Measurements from ENCODE around the gene KLHL5.

KLHL5 gene

GRCh38 chr4:39051492-39051891 is 10.5 kb upstream of the KLHL5 start:
- Histone ChIP-seq H2AFZ (ENCODE audit: low read depth, low read length) (no peak overlapping the region), H3K4me1 (ENCODE audit: insufficient read depth, low read length) (peaks cover 15% of the 10 kb centered on the region), H3K27ac (ENCODE audit: low read length) (no peak overlapping the region), H3K4me2 (ENCODE audit: insufficient read depth, low read length) (no peak overlapping the region), H3K36me3 (ENCODE audit: insufficient read depth, low read length) (peaks cover 2% of the 10 kb centered on the region; the same call in 1 of the 2 replicates), H4K20me1 (ENCODE audit: insufficient read depth, low read length) (peaks cover 6% of the 10 kb centered on the region; the same call in 1 of the 2 replicates), H3K9me3 (ENCODE audit: insufficient read depth, low read length, severe bottlenecking) (no peaks in the 10 kb centered on the region), H3K79me2 (ENCODE audit: insufficient read depth, low read length) (peaks cover 22% of the 10 kb centered on the region), H3K27me3 (ENCODE audit: insufficient read depth, low read length, poor library complexity) (no peaks in the 10 kb centered on the region), H3K4me3 (ENCODE audit: low read depth in 1 of 2, low read length in 2 of 2) (no peak overlapping the region), H3K9ac (ENCODE audit: low read depth, low read length) (no peak overlapping the region)
- DNase-seq (no peak), ATAC-seq (ENCODE audit: insufficient read depth, low read depth) (no peak)
- TF ChIP-seq, protein P1, sequence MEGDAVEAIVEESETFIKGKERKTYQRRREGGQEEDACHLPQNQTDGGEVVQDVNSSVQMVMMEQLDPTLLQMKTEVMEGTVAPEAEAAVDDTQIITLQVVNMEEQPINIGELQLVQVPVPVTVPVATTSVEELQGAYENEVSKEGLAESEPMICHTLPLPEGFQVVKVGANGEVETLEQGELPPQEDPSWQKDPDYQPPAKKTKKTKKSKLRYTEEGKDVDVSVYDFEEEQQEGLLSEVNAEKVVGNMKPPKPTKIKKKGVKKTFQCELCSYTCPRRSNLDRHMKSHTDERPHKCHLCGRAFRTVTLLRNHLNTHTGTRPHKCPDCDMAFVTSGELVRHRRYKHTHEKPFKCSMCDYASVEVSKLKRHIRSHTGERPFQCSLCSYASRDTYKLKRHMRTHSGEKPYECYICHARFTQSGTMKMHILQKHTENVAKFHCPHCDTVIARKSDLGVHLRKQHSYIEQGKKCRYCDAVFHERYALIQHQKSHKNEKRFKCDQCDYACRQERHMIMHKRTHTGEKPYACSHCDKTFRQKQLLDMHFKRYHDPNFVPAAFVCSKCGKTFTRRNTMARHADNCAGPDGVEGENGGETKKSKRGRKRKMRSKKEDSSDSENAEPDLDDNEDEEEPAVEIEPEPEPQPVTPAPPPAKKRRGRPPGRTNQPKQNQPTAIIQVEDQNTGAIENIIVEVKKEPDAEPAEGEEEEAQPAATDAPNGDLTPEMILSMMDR (IDR thresholded peaks at IDR 0.05; ENCODE audit: borderline replicate concordance, extremely low read depth, low read length, poor library complexity, severe bottlenecking) = no peak
- TF ChIP-seq EZH2 (IDR thresholded peaks at IDR 0.05; ENCODE audit: borderline replicate concordance, low read depth, low read length, severe bottlenecking) = no peak

- peaks cover 6% of the 10 kb centered on the region; the same call in 1 of the 2 replicates for H4K20me1 ChIP-seq (ENCODE audit: insufficient read depth, low read length)
- H3K27me3 ChIP-seq (ENCODE audit: insufficient read depth, low read length, poor library complexity) = no peaks in the 10 kb centered on the region
- H3K9ac ChIP-seq (ENCODE audit: low read depth, low read length) = no peak overlapping the region
- no peaks in the 10 kb centered on the region for H3K9me3 ChIP-seq (ENCODE audit: insufficient read depth, low read length, severe bottlenecking)
- H3K27ac ChIP-seq (ENCODE audit: low read length) = no peak overlapping the region
- no peak overlapping the region for H2AFZ ChIP-seq (ENCODE audit: low read depth, low read length)
- no peaks in the 10 kb centered on the region for H3K4me1 ChIP-seq (ENCODE audit: insufficient read depth, low read length)
- H3K79me2 ChIP-seq (ENCODE audit: insufficient read depth, low read length) = peaks cover 25% of the 10 kb centered on the region
- H3K4me2 ChIP-seq (ENCODE audit: insufficient read depth, low read length) = no peak overlapping the region
- ATAC-seq (ENCODE audit: insufficient read depth, low read depth) (no peak), DNase-seq (no peak)
- H3K4me3 ChIP-seq (ENCODE audit: low read depth in 1 of 2, low read length in 2 of 2) = no peak overlapping the region
- H3K36me3 ChIP-seq (ENCODE audit: insufficient read depth, low read length) = peaks cover under 1% of the 10 kb centered on the region; the same call in 1 of the 2 replicates
- TF ChIP-seq, protein P1 (IDR thresholded peaks at IDR 0.05; ENCODE audit: borderline replicate concordance, extremely low read depth, low read length, poor library complexity, severe bottlenecking) = no peak
- no peak for TF ChIP-seq EZH2 (IDR thresholded peaks at IDR 0.05; ENCODE audit: borderline replicate concordance, low read depth, low read length, severe bottlenecking)
Measured at GRCh38 chr4:39053983-39054382, 8.0 kb upstream of the KLHL5 start.

- no peaks in the 10 kb centered on the region for H3K4me1 ChIP-seq (ENCODE audit: insufficient read depth, low read length)
- peaks cover 21% of the 10 kb centered on the region for H3K79me2 ChIP-seq (ENCODE audit: insufficient read depth, low read length)
- H3K4me3 ChIP-seq (ENCODE audit: low read depth in 1 of 2, low read length in 2 of 2) = no peak overlapping the region
- H4K20me1 ChIP-seq (ENCODE audit: insufficient read depth, low read length) = peaks cover 6% of the 10 kb centered on the region; the same call in 1 of the 2 replicates
- no peaks in the 10 kb centered on the region for H3K27me3 ChIP-seq (ENCODE audit: insufficient read depth, low read length, poor library complexity)
- no peak overlapping the region for H2AFZ ChIP-seq (ENCODE audit: low read depth, low read length)
- H3K4me2 ChIP-seq (ENCODE audit: insufficient read depth, low read length) = no peak overlapping the region
- no peak overlapping the region for H3K27ac ChIP-seq (ENCODE audit: low read length)
- TF ChIP-seq, protein P1 (IDR thresholded peaks at IDR 0.05; ENCODE audit: borderline replicate concordance, extremely low read depth, low read length, poor library complexity, severe bottlenecking) = no peak
- TF ChIP-seq EZH2 (IDR thresholded peaks at IDR 0.05; ENCODE audit: borderline replicate concordance, low read depth, low read length, severe bottlenecking) = no peak
- no peak overlapping the region for H3K9ac ChIP-seq (ENCODE audit: low read depth, low read length)
- ATAC-seq (ENCODE audit: insufficient read depth, low read depth) (no peak), DNase-seq (no peak)
- no peaks in the 10 kb centered on the region for H3K9me3 ChIP-seq (ENCODE audit: insufficient read depth, low read length, severe bottlenecking)
- no peaks in the 10 kb centered on the region for H3K36me3 ChIP-seq (ENCODE audit: insufficient read depth, low read length)
Measured at GRCh38 chr4:39054497-39054896, 7.5 kb upstream of the KLHL5 start.

DNA sequence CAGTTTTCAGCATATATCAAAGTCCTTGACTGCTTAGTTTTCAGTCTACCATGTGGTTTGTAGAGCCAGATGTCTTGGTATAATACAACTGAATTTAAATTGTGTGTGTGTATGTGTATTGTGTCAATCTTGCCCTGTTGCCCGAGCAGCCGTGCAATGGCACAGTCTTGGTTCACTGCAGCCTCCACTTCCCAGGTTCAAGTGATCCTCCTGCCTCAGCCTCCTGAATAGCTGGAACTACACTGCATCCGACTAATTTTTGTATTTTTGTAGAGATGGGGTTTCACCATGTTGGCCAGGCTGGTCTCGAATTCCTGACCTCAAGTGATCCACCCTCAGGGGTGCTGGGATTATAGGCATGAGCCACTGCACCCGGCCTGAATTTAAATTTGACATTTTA is 6.0 kb upstream of the KLHL5 start:
- Histone ChIP-seq H2AFZ (ENCODE audit: low read depth, low read length) (no peak overlapping the region), H3K4me3 (ENCODE audit: low read depth in 1 of 2, low read length in 2 of 2) (no peak overlapping the region), H3K36me3 (ENCODE audit: insufficient read depth, low read length) (no peaks in the 10 kb centered on the region), H4K20me1 (ENCODE audit: insufficient read depth, low read length) (peaks cover 6% of the 10 kb centered on the region; the same call in 1 of the 2 replicates), H3K9me3 (ENCODE audit: insufficient read depth, low read length, severe bottlenecking) (no peaks in the 10 kb centered on the region), H3K9ac (ENCODE audit: low read depth, low read length) (no peak overlapping the region), H3K27ac (ENCODE audit: low read length) (no peak overlapping the region), H3K79me2 (ENCODE audit: insufficient read depth, low read length) (peaks cover 26% of the 10 kb centered on the region), H3K4me1 (ENCODE audit: insufficient read depth, low read length) (no peaks in the 10 kb centered on the region), H3K27me3 (ENCODE audit: insufficient read depth, low read length, poor library complexity) (no peaks in the 10 kb centered on the region), H3K4me2 (ENCODE audit: insufficient read depth, low read length) (no peak overlapping the region)
- no peak for ATAC-seq (ENCODE audit: insufficient read depth, low read depth)
- TF ChIP-seq, protein P1 (IDR thresholded peaks at IDR 0.05; ENCODE audit: borderline replicate concordance, extremely low read depth, low read length, poor library complexity, severe bottlenecking) = no peak
- no peak for TF ChIP-seq EZH2 (IDR thresholded peaks at IDR 0.05; ENCODE audit: borderline replicate concordance, low read depth, low read length, severe bottlenecking)
- no peak for DNase-seq

All from DND-41 (cell line).